Panc1 (cell line): Measurements from ENCODE around the gene DNAJB13. TPM values are rescaled to one million over a fixed set of nuclear protein-coding genes. Genes with fewer than 3 reads are reported as not detected.

Experiments used
- ATAC-seq: fragments of 200-7000 bp; cut with Tn5 transposase; 2 replicates; pipeline ENCODE4 v1.9.1; 2020; ENCODE audit warnings: mild to moderate bottlenecking, moderate library complexity
- Bru-seq: library from RNA; stranded (reverse); fragments of 400-500 nt; gene quantifications from one replicate; lab custom pipeline; 2021; lab: Mats Ljungman, UMichigan
- BruChase-seq, 2 experiments: library from RNA; stranded (reverse); fragments of 400-500 nt; gene quantifications; one replicate each; lab custom pipeline; 2021; lab: Mats Ljungman, UMichigan
- BruUV-seq: library from RNA; stranded (reverse); fragments of 400-500 nt; replicated peaks from 2 replicates; lab custom pipeline; 2021; lab: Mats Ljungman, UMichigan
- CTCF ChIA-PET: fragments of 300-600 bp; sonication (Branson Sonifier 250); formaldehyde crosslinking; loops from one replicate; lab custom pipeline; 2022; ENCODE audit warnings: antibody characterized with exemption; lab: Charles Lee
- POLR2A ChIA-PET: fragments of 300-600 bp; sonication (Branson Sonifier 250); formaldehyde crosslinking; loops from one replicate; lab custom pipeline; 2022; ENCODE audit warnings: antibody characterized with exemption; lab: Charles Lee
- DNase-seq: peaks from one replicate; pipeline ENCODE4 v3.0.0-alpha.2; 2010; ENCODE audit warnings: low read depth, low spot score
- H3K27ac ChIP-seq: 2 replicates; pipeline ENCODE4 v1.5.1; 2011; ENCODE audit warnings: mild to moderate bottlenecking, low read length, inconsistent platforms
- H3K27me3 ChIP-seq: fragments of 200-500 bp; sonication (Bioruptor generic); 2 replicates; pipeline ENCODE4 v1.6.0; 2014; ENCODE audit warnings: low read length, inconsistent platforms; ENCODE audit not compliant: control insufficient read depth, insufficient read depth
- H3K36me3 ChIP-seq: fragments of 200-500 bp; sonication (Bioruptor generic); 2 replicates; pipeline ENCODE4 v1.5.1; 2014; ENCODE audit warnings: inconsistent platforms, mild to moderate bottlenecking, low read length, moderate library complexity; ENCODE audit not compliant: control insufficient read depth, insufficient read depth
- H3K4me1 ChIP-seq: 2 replicates; pipeline ENCODE4 v1.5.1; 2011; ENCODE audit warnings: inconsistent platforms, mild to moderate bottlenecking, low read length, moderate library complexity; ENCODE audit not compliant: control insufficient read depth, insufficient read depth
- H3K4me3 ChIP-seq, 2 experiments: 2 replicates each; pipeline ENCODE4 v1.5.1; 2011 to 2012; ENCODE audit warnings: low read depth in 2 of 2, low read length in 2 of 2, mild to moderate bottlenecking in 2 of 2, inconsistent platforms in 1 of 2, moderate library complexity in 1 of 2
- H3K9me3 ChIP-seq: fragments of 200-500 bp; sonication (Bioruptor generic); 2 replicates; pipeline ENCODE4 v1.5.1; 2014; ENCODE audit warnings: low read depth, mild to moderate bottlenecking, inconsistent platforms, low read length, moderate library complexity; ENCODE audit not compliant: control insufficient read depth, insufficient read depth
- POLR2AphosphoS5 ChIP-seq: IDR thresholded peaks from 2 replicates; pipeline ENCODE4 v1.6.1; 2012; ENCODE audit warnings: mild to moderate bottlenecking, low read depth, low read length, moderate library complexity
- SIN3A ChIP-seq: IDR thresholded peaks from 2 replicates; pipeline ENCODE4 v1.6.1; 2012; ENCODE audit warnings: low read depth, mild to moderate bottlenecking, low read length, moderate library complexity, borderline replicate concordance; ENCODE audit not compliant: insufficient read depth
- TCF7L2 ChIP-seq: IDR thresholded peaks from 2 replicates; pipeline ENCODE4 v1.6.1; 2011; ENCODE audit warnings: mild to moderate bottlenecking, low read depth, low read length, inconsistent platforms
- in situ Hi-C: cut with HindIII; loops from 2 replicates; pipeline ENCODE4 v1.10.0; 2016; ENCODE audit warnings: low sequenced_read_pairs, low pct_unique_long_range_greater_than_20kb
- intact Hi-C: fragments of 100-400 bp; cut with micrococcal nuclease; formaldehyde crosslinking; loops from one replicate; pipeline ENCODE4 v1.10.0; 2022; ENCODE audit not compliant: unreplicated experiment
- long read RNA-seq: library from polyadenylated mRNA; unstranded; transcript quantifications from one replicate; pipeline ENCODE4 v2.0.0, GENCODE V29; 2021; ENCODE audit not compliant: unreplicated experiment
- polyA plus RNA-seq: library from polyadenylated mRNA; unstranded; fragments of >200 nt; gene quantifications from one replicate; pipeline ENCODE4 v1.2.1, GENCODE V29; 2012; ENCODE audit warnings: missing spikeins; ENCODE audit not compliant: insufficient read length
- total RNA-seq: library from RNA; stranded (reverse); gene quantifications from one replicate; pipeline ENCODE4 v1.2.1, GENCODE V29; 2021; ENCODE audit not compliant: unreplicated experiment
- TF ChIP-seq, protein P1 (sequence below), 2 experiments: IDR thresholded peaks; 2 replicates each; pipeline ENCODE4 v1.6.1; 2011 to 2012; ENCODE audit warnings: low read depth in 2 of 2, control low read depth in 1 of 2, low read length in 1 of 2, mild to moderate bottlenecking in 1 of 2, moderate library complexity in 1 of 2; ENCODE audit not compliant: insufficient read depth in 1 of 2
- TF ChIP-seq, protein P2 (sequence below): fragments of 450-650 bp; IDR thresholded peaks from 2 replicates; pipeline ENCODE4 v1.5.1; 2017; ENCODE audit warnings: mild to moderate bottlenecking

Gene DNAJB13, protein sequence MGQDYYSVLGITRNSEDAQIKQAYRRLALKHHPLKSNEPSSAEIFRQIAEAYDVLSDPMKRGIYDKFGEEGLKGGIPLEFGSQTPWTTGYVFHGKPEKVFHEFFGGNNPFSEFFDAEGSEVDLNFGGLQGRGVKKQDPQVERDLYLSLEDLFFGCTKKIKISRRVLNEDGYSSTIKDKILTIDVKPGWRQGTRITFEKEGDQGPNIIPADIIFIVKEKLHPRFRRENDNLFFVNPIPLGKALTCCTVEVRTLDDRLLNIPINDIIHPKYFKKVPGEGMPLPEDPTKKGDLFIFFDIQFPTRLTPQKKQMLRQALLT
- total RNA-seq: not detected
- not detected for polyA plus RNA-seq
- percentile 19 among the genes with signal in this experiment for Bru-seq, nascent RNA
- percentile 26 among the genes with signal in this experiment for BruChase-seq, experiment 1, labeled RNA remaining after a 2-hour chase
- percentile 31 among the genes with signal in this experiment for BruChase-seq, experiment 2, labeled RNA remaining after a 6-hour chase
- long read RNA-seq: 0 reads

DNA sequence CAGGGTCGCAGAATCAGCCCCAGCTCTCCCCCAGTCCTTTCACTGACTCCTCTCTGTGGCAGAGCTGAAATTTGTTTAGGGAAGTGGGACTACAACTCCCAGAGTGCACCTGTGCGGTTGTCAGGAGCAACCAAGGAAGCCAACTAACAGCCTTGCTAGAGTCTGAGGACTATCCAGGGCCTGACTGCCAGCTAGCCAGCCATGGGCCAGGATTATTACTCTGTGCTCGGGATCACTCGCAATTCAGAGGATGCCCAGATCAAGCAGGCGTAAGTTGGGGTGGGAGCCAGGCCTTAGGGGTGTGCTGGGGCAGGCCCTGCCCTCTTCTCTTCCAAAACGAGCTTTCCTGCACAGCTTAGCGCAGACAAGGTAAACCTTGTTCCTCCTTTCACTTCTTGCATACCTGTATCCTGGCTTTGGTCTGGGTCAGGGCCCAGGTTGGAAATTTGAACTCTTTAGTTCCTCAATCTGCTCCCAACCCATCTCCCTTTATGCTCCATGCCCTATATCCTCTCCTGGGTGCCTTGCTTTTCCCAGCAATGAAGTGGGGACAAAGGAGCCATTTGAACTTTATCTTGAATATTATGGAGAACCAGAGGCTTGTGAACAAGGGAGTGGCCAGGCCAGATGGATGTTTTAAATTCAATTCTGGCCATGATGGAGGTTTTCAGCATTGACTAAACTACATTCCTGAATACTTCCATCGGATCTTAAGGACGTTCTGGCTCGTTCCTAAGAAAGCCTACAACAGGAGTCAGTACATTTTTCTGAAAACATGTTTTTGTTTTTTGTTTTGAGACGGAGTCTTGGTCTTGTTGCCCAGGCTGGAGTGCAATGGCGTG lies at the start of gene DNAJB13:
Gene DNAJB13 (plus strand): TSS at position 158 of the 842 bp plus-strand sequence. CDS start 44 bp downstream, at position 202.
- no peaks in the 10 kb centered on the region for H3K27me3 ChIP-seq
- peak; percentile 96 for ATAC-seq
- intact Hi-C loops: no loop called here
- no peak within 1 kb of the TSS for H3K27ac ChIP-seq
- TF ChIP-seq, protein P1, sequence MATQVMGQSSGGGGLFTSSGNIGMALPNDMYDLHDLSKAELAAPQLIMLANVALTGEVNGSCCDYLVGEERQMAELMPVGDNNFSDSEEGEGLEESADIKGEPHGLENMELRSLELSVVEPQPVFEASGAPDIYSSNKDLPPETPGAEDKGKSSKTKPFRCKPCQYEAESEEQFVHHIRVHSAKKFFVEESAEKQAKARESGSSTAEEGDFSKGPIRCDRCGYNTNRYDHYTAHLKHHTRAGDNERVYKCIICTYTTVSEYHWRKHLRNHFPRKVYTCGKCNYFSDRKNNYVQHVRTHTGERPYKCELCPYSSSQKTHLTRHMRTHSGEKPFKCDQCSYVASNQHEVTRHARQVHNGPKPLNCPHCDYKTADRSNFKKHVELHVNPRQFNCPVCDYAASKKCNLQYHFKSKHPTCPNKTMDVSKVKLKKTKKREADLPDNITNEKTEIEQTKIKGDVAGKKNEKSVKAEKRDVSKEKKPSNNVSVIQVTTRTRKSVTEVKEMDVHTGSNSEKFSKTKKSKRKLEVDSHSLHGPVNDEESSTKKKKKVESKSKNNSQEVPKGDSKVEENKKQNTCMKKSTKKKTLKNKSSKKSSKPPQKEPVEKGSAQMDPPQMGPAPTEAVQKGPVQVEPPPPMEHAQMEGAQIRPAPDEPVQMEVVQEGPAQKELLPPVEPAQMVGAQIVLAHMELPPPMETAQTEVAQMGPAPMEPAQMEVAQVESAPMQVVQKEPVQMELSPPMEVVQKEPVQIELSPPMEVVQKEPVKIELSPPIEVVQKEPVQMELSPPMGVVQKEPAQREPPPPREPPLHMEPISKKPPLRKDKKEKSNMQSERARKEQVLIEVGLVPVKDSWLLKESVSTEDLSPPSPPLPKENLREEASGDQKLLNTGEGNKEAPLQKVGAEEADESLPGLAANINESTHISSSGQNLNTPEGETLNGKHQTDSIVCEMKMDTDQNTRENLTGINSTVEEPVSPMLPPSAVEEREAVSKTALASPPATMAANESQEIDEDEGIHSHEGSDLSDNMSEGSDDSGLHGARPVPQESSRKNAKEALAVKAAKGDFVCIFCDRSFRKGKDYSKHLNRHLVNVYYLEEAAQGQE (IDR thresholded peaks at IDR 0.05; ENCODE audit: insufficient read depth in 1 of 2, low read depth in 2 of 2, low read length in 1 of 2): no peak
- TF ChIP-seq SIN3A: no peak
- TF ChIP-seq, protein P2, sequence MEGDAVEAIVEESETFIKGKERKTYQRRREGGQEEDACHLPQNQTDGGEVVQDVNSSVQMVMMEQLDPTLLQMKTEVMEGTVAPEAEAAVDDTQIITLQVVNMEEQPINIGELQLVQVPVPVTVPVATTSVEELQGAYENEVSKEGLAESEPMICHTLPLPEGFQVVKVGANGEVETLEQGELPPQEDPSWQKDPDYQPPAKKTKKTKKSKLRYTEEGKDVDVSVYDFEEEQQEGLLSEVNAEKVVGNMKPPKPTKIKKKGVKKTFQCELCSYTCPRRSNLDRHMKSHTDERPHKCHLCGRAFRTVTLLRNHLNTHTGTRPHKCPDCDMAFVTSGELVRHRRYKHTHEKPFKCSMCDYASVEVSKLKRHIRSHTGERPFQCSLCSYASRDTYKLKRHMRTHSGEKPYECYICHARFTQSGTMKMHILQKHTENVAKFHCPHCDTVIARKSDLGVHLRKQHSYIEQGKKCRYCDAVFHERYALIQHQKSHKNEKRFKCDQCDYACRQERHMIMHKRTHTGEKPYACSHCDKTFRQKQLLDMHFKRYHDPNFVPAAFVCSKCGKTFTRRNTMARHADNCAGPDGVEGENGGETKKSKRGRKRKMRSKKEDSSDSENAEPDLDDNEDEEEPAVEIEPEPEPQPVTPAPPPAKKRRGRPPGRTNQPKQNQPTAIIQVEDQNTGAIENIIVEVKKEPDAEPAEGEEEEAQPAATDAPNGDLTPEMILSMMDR: no peak
- no peak for TF ChIP-seq TCF7L2
- TF ChIP-seq POLR2AphosphoS5: no peak
- BruUV-seq: no TSS peak
- CTCF ChIA-PET: no interaction called here
- POLR2A ChIA-PET: interaction anchor here (0.5 kb wide), 1 partner anchor 332 kb away, joined by 4 read pairs; no protein-coding TSS in a partner anchor
- in situ Hi-C loops: no loop called here
- no peaks in the 10 kb centered on the region for H3K9me3 ChIP-seq
- no peak for DNase-seq
- no peaks in the 10 kb centered on the region for H3K4me1 ChIP-seq
- H3K36me3 ChIP-seq: no peaks in the 10 kb centered on the region
- no peak within 1 kb of the TSS for H3K4me3 ChIP-seq

DNA sequence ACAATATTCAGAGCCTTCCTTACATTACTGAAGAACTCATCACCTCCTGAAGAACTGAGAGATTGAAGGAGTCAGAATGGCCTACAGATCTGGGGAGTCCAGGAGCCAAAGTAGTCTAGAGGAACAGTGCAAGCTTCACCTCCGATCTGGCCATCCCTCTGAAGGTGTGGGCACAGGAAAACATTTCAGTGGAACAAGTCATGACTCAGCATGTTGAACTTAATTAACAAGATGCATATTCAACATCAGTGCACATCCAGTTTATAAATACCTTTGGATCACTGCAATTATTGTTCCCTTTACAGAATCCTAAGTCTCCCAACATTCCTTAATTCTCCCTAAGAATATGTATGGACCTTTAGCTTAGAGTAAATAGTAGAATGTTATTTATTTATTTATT lies 48.5 kb upstream of the DNAJB13 start:
- Histone ChIP-seq H3K4me3 (no peak overlapping the region), H3K9me3 (no peaks in the 10 kb centered on the region), H3K27ac (no peak overlapping the region), H3K36me3 (no peaks in the 10 kb centered on the region), H3K27me3 (no peaks in the 10 kb centered on the region), H3K4me1 (no peaks in the 10 kb centered on the region)
- ChIA-PET CTCF (no interaction called here), POLR2A (no interaction called here)
- DNase-seq (no peak), ATAC-seq (no peak)
- intact Hi-C loops (no loop called here), in situ Hi-C loops (no loop called here)
- TF ChIP-seq SIN3A (no peak), POLR2AphosphoS5 (no peak), TCF7L2 (no peak)
- TF ChIP-seq, protein P2: no peak
- TF ChIP-seq, protein P1 (IDR thresholded peaks at IDR 0.05; ENCODE audit: insufficient read depth in 1 of 2, low read depth in 2 of 2, low read length in 1 of 2): no peak
- BruUV-seq: no TSS peak
